Measurements from ENCODE around the gene RASA4B.
"Not testable (repeated sequence)": the region's sequence is repeated elsewhere in the genome, so short reads cannot be mapped to it uniquely, and the experiment has no call there.

RASA4B gene

GRCh38 chr7:102456327-102456726, 61.2 kb downstream of the RASA4B start:
- Histone ChIP-seq H2BK5ac (ENCODE audit: low read depth, low read length, poor library complexity) (no peak overlapping the region), H4K8ac (ENCODE audit: low read depth, low read length) (no peak overlapping the region), H2BK120ac (ENCODE audit: insufficient read depth, low read length, poor library complexity) (no peak overlapping the region), H3K36me3 (ENCODE audit: control insufficient read depth in 1 of 2, insufficient read depth in 2 of 2, low read length in 2 of 2) (peaks cover 23 to 30% of the 10 kb centered on the region in 2 experiments), H2BK12ac (ENCODE audit: low read length) (no peak overlapping the region), H3K4me2 (ENCODE audit: low read length) (no peak overlapping the region), H3K9ac (ENCODE audit: low read length) (no peak overlapping the region), H3K23ac (ENCODE audit: low read length) (no peak overlapping the region), H3K9me3 (ENCODE audit: insufficient read depth, low read depth, low read length) (no peaks in the 10 kb centered on the region), H3K4me3 (ENCODE audit: low read depth, low read length) (no peak overlapping the region), H3K4me1 (ENCODE audit: control insufficient read depth in 1 of 2, insufficient read depth in 2 of 2, low read length in 2 of 2) (peaks cover 3 to 4% of the 10 kb centered on the region in 2 experiments), H3K4ac (ENCODE audit: low read depth, low read length) (no peak overlapping the region), H3K79me2 (ENCODE audit: control insufficient read depth, insufficient read depth, low read length, poor library complexity) (no peaks in the 10 kb centered on the region), H4K12ac (ENCODE audit: low read depth, low read length) (no peak overlapping the region), H3K27me3 (ENCODE audit: insufficient read depth, low read length) (no peaks in the 10 kb centered on the region), H4K91ac (ENCODE audit: low read depth, low read length) (no peak overlapping the region), H3K27ac (ENCODE audit: low read depth, low read length) (no peak overlapping the region), H2AK5ac (ENCODE audit: low read length) (no peak overlapping the region), H3K18ac (ENCODE audit: low read length) (no peak overlapping the region), H2AFZ (ENCODE audit: insufficient read depth, low read length, poor library complexity) (no peak overlapping the region), H3K79me1 (ENCODE audit: low read length) (peaks cover 2% of the 10 kb centered on the region), H3K14ac (ENCODE audit: low read length) (no peak overlapping the region)
- WGBS (ENCODE audit: extremely low coverage, insufficient coverage, insufficient read length): no CpG with 5 or more reads among the region's 10 CpGs
- no peak for DNase-seq

DNA sequence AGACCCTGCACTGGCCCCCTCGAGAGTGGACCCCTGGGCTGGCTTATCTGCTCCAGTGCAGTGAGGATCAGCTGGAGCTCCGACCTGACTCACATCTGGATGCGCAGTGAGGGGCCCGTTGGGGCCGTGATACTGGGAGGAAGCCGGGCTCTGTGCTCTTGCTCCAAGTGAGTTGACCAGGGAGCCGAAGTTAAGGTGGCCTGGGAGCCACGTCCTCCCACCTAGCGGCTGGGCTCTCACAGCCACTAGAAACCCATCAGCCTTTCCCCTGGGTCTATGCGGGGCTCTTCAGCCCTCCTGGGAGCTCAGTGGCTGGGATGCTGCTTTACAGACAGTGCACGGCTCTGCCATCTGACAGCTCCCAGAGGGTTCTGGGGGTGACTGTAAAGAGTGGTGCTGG, 62.0 kb downstream of the RASA4B start:
- H4K91ac ChIP-seq (ENCODE audit: low read depth, low read length): no peak overlapping the region
- H3K9ac ChIP-seq (ENCODE audit: low read length): no peak overlapping the region
- no peak overlapping the region for H3K4ac ChIP-seq (ENCODE audit: low read depth, low read length)
- H3K27me3 ChIP-seq (ENCODE audit: insufficient read depth, low read length): no peaks in the 10 kb centered on the region
- no peak overlapping the region for H2BK12ac ChIP-seq (ENCODE audit: low read length)
- no peak overlapping the region for H3K14ac ChIP-seq (ENCODE audit: low read length)
- no CpG with 5 or more reads among the region's 11 CpGs for whole genome bisulfite sequencing (ENCODE audit: extremely low coverage, insufficient coverage, insufficient read length)
- H3K27ac ChIP-seq (ENCODE audit: low read depth, low read length): no peak overlapping the region
- H2BK120ac ChIP-seq (ENCODE audit: insufficient read depth, low read length, poor library complexity): no peak overlapping the region
- H3K36me3 ChIP-seq (ENCODE audit: control insufficient read depth in 1 of 2, insufficient read depth in 2 of 2, low read length in 2 of 2): peaks cover 23 to 30% of the 10 kb centered on the region in 2 experiments
- no peak overlapping the region for H3K4me3 ChIP-seq (ENCODE audit: low read depth, low read length)
- DNase-seq: no peak
- H2AK5ac ChIP-seq (ENCODE audit: low read length): no peak overlapping the region
- H3K9me3 ChIP-seq (ENCODE audit: insufficient read depth, low read depth, low read length): no peaks in the 10 kb centered on the region
- no peak overlapping the region for H4K8ac ChIP-seq (ENCODE audit: low read depth, low read length)
- no peak overlapping the region for H3K4me2 ChIP-seq (ENCODE audit: low read length)
- no peak overlapping the region for H2BK5ac ChIP-seq (ENCODE audit: low read depth, low read length, poor library complexity)
- H4K12ac ChIP-seq (ENCODE audit: low read depth, low read length): no peak overlapping the region
- H3K18ac ChIP-seq (ENCODE audit: low read length): no peak overlapping the region
- peaks cover 3 to 5% of the 10 kb centered on the region in 2 experiments for H3K4me1 ChIP-seq (ENCODE audit: control insufficient read depth in 1 of 2, insufficient read depth in 2 of 2, low read length in 2 of 2)
- peaks cover 2% of the 10 kb centered on the region for H3K79me1 ChIP-seq (ENCODE audit: low read length)
- no peaks in the 10 kb centered on the region for H3K79me2 ChIP-seq (ENCODE audit: control insufficient read depth, insufficient read depth, low read length, poor library complexity)
- H3K23ac ChIP-seq (ENCODE audit: low read length): no peak overlapping the region
- no peak overlapping the region for H2AFZ ChIP-seq (ENCODE audit: insufficient read depth, low read length, poor library complexity)

GRCh38 chr7:102454932-102455331, 62.6 kb downstream of the RASA4B start:
- not testable (repeated sequence) for H3K27ac ChIP-seq (ENCODE audit: low read depth, low read length); H3K27me3 ChIP-seq (ENCODE audit: insufficient read depth, low read length); H3K18ac ChIP-seq (ENCODE audit: low read length); H2BK120ac ChIP-seq (ENCODE audit: insufficient read depth, low read length, poor library complexity); H2AFZ ChIP-seq (ENCODE audit: insufficient read depth, low read length, poor library complexity); H2BK5ac ChIP-seq (ENCODE audit: low read depth, low read length, poor library complexity); H3K14ac ChIP-seq (ENCODE audit: low read length); H3K4me3 ChIP-seq (ENCODE audit: low read depth, low read length); H3K4ac ChIP-seq (ENCODE audit: low read depth, low read length); H3K9me3 ChIP-seq (ENCODE audit: insufficient read depth, low read depth, low read length); H3K4me2 ChIP-seq (ENCODE audit: low read length); H3K79me1 ChIP-seq (ENCODE audit: low read length); H2BK12ac ChIP-seq (ENCODE audit: low read length); H3K4me1 ChIP-seq (ENCODE audit: control insufficient read depth in 1 of 2, insufficient read depth in 2 of 2, low read length in 2 of 2); DNase-seq; H4K12ac ChIP-seq (ENCODE audit: low read depth, low read length); H2AK5ac ChIP-seq (ENCODE audit: low read length); H3K79me2 ChIP-seq (ENCODE audit: control insufficient read depth, insufficient read depth, low read length, poor library complexity); H4K8ac ChIP-seq (ENCODE audit: low read depth, low read length); H3K9ac ChIP-seq (ENCODE audit: low read length); H4K91ac ChIP-seq (ENCODE audit: low read depth, low read length); H3K23ac ChIP-seq (ENCODE audit: low read length)
- no CpG with 5 or more reads among the region's 10 CpGs for WGBS (ENCODE audit: extremely low coverage, insufficient coverage, insufficient read length)
- H3K36me3 ChIP-seq (ENCODE audit: control insufficient read depth in 1 of 2, insufficient read depth in 2 of 2, low read length in 2 of 2): peaks cover 23 to 30% of the 10 kb centered on the region in 2 experiments

DNA sequence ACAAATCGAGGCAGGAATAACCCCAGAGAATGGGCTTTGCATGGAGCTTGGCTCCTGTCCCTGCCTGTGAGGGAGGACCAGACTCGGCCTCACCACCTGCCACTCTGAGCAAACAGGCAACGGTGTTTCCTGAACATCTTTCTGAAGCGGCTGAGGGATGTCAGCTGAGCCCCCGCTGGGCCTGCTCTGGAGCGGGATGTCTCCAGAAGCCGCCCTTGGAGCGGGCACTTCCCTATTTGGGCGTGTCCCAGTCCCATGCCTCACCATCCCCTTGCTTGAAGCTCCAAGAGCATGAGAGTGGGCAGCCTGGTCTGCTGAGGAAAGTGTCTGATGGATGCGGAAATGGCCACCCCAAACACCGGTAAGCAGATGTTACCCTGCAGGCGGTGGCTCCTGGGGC, 63.1 kb downstream of the RASA4B start:
- no CpG with 5 or more reads among the region's 12 CpGs for WGBS (ENCODE audit: extremely low coverage, insufficient coverage, insufficient read length)
- H2AFZ ChIP-seq (ENCODE audit: insufficient read depth, low read length, poor library complexity): no peak overlapping the region
- no peak overlapping the region for H2BK120ac ChIP-seq (ENCODE audit: insufficient read depth, low read length, poor library complexity)
- H4K8ac ChIP-seq (ENCODE audit: low read depth, low read length): no peak overlapping the region
- peaks cover 2% of the 10 kb centered on the region for H3K79me1 ChIP-seq (ENCODE audit: low read length)
- H3K79me2 ChIP-seq (ENCODE audit: control insufficient read depth, insufficient read depth, low read length, poor library complexity): no peaks in the 10 kb centered on the region
- H2AK5ac ChIP-seq (ENCODE audit: low read length): no peak overlapping the region
- H3K4me3 ChIP-seq (ENCODE audit: low read depth, low read length): no peak overlapping the region
- H3K4me2 ChIP-seq (ENCODE audit: low read length): no peak overlapping the region
- H3K23ac ChIP-seq (ENCODE audit: low read length): no peak overlapping the region
- no peaks in the 10 kb centered on the region for H3K9me3 ChIP-seq (ENCODE audit: insufficient read depth, low read depth, low read length)
- peaks cover 3 to 5% of the 10 kb centered on the region in 2 experiments for H3K4me1 ChIP-seq (ENCODE audit: control insufficient read depth in 1 of 2, insufficient read depth in 2 of 2, low read length in 2 of 2)
- no peak overlapping the region for H3K18ac ChIP-seq (ENCODE audit: low read length)
- H3K36me3 ChIP-seq (ENCODE audit: control insufficient read depth in 1 of 2, insufficient read depth in 2 of 2, low read length in 2 of 2): peaks cover 21 to 28% of the 10 kb centered on the region in 2 experiments
- H4K12ac ChIP-seq (ENCODE audit: low read depth, low read length): no peak overlapping the region
- no peak overlapping the region for H2BK12ac ChIP-seq (ENCODE audit: low read length)
- H3K14ac ChIP-seq (ENCODE audit: low read length): no peak overlapping the region
- no peak for DNase-seq
- no peak overlapping the region for H3K27ac ChIP-seq (ENCODE audit: low read depth, low read length)
- H4K91ac ChIP-seq (ENCODE audit: low read depth, low read length): no peak overlapping the region
- H3K27me3 ChIP-seq (ENCODE audit: insufficient read depth, low read length): no peaks in the 10 kb centered on the region
- no peak overlapping the region for H2BK5ac ChIP-seq (ENCODE audit: low read depth, low read length, poor library complexity)
- no peak overlapping the region for H3K9ac ChIP-seq (ENCODE audit: low read length)
- H3K4ac ChIP-seq (ENCODE audit: low read depth, low read length): no peak overlapping the region
